IMR-90 (cell line): Measurements from ENCODE around the gene CLEC4M. TPM values are rescaled to one million over a fixed set of nuclear protein-coding genes. Genes with fewer than 3 reads are reported as not detected.
"Not testable (repeated sequence)": the region's sequence is repeated elsewhere in the genome, so short reads cannot be mapped to it uniquely, and the experiment has no call there.

Source experiments
- ATAC-seq: fragments of 200-7000 bp; cut with Tn5 transposase; 2 replicates; pipeline ENCODE4 v1.9.1; 2020; ENCODE audit warnings: low read depth, mild to moderate bottlenecking, moderate library complexity
- BruUV-seq: library from RNA; stranded (reverse); fragments of 400-500 nt; replicated peaks from 2 replicates; lab custom pipeline; 2021; lab: Mats Ljungman, UMichigan
- CTCF ChIA-PET: fragments of 300-600 bp; formaldehyde crosslinking; extraction: SDS; loops from one replicate; lab custom pipeline; 2021; ENCODE audit warnings: antibody characterized with exemption; lab: Yijun Ruan, JAX
- POLR2A ChIA-PET: fragments of 300-600 bp; sonication (Branson Sonifier 250); formaldehyde crosslinking; loops from one replicate; lab custom pipeline; 2022; ENCODE audit warnings: antibody characterized with exemption; ENCODE audit not compliant: unreplicated experiment; lab: Charles Lee
- DNase-seq: peaks from one replicate; pipeline ENCODE4 v3.0.0; 2013
- H2AFZ ChIP-seq: replicated peaks from 2 replicates; pipeline ENCODE3; 2013; ENCODE audit warnings: low read length, mild to moderate bottlenecking; ENCODE audit not compliant: poor library complexity
- H2AK5ac ChIP-seq: 2 replicates; pipeline ENCODE4 v1.6.1; 2013; ENCODE audit warnings: low read depth, low read length, inconsistent platforms
- H2AK9ac ChIP-seq: replicated peaks from 2 replicates; pipeline ENCODE3; 2013; ENCODE audit warnings: mild to moderate bottlenecking, low read depth, low read length, moderate library complexity; ENCODE audit not compliant: poor library complexity
- H2BK120ac ChIP-seq: 2 replicates; pipeline ENCODE4 v1.6.1; 2013; ENCODE audit warnings: low read depth, low read length, inconsistent platforms
- H2BK15ac ChIP-seq: 3 replicates; pipeline ENCODE4 v1.6.1; 2013; ENCODE audit warnings: low read depth, low read length, inconsistent platforms
- H2BK20ac ChIP-seq: 2 replicates; pipeline ENCODE4 v1.6.1; 2013; ENCODE audit warnings: low read depth, mild to moderate bottlenecking, inconsistent platforms, low read length, moderate library complexity
- H2BK5ac ChIP-seq: 2 replicates; pipeline ENCODE4 v1.6.1; 2013; ENCODE audit warnings: mild to moderate bottlenecking, low read depth, low read length, inconsistent platforms; ENCODE audit not compliant: poor library complexity, severe bottlenecking
- H3K14ac ChIP-seq: replicated peaks from 2 replicates; pipeline ENCODE4 v1.6.1; 2013; ENCODE audit warnings: low read depth, low read length, inconsistent platforms
- H3K18ac ChIP-seq: 2 replicates; pipeline ENCODE4 v1.6.1; 2013; ENCODE audit warnings: low read depth, low read length, control low read depth
- H3K23ac ChIP-seq: 2 replicates; pipeline ENCODE4 v1.6.1; 2013; ENCODE audit warnings: low read depth, low read length, inconsistent platforms
- H3K27ac ChIP-seq: 2 replicates; pipeline ENCODE4 v1.5.1; 2013; ENCODE audit warnings: mild to moderate bottlenecking, control low read depth, low read length; ENCODE audit not compliant: insufficient read depth
- H3K27me3 ChIP-seq: 2 replicates; pipeline ENCODE4 v1.6.1; 2013; ENCODE audit warnings: low read length; ENCODE audit not compliant: control insufficient read depth, insufficient read depth
- H3K36me3 ChIP-seq: 2 replicates; pipeline ENCODE4 v1.6.1; 2013; ENCODE audit warnings: low read length, mixed read lengths; ENCODE audit not compliant: control insufficient read depth, insufficient read depth
- H3K4ac ChIP-seq: 2 replicates; pipeline ENCODE4 v1.6.1; 2013; ENCODE audit warnings: low read depth, low read length, inconsistent platforms
- H3K4me1 ChIP-seq: 2 replicates; pipeline ENCODE4 v1.6.1; 2013; ENCODE audit warnings: low read length, mixed read lengths; ENCODE audit not compliant: control insufficient read depth, insufficient read depth
- H3K4me2 ChIP-seq: 2 replicates; pipeline ENCODE4 v1.6.1; 2013; ENCODE audit warnings: low read depth, mild to moderate bottlenecking, control low read depth, low read length, moderate library complexity
- H3K4me3 ChIP-seq: 2 replicates; pipeline ENCODE4 v1.5.1; 2013; ENCODE audit warnings: low read depth, mild to moderate bottlenecking, control low read depth, low read length, moderate library complexity; ENCODE audit not compliant: insufficient read depth
- H3K56ac ChIP-seq: 2 replicates; pipeline ENCODE4 v1.6.1; 2013; ENCODE audit warnings: low read length, inconsistent platforms; ENCODE audit not compliant: insufficient read depth; ENCODE audit errors: extremely low read depth
- H3K79me1 ChIP-seq, 2 experiments: 2 replicates each; pipeline ENCODE4 v1.6.1; 2013; ENCODE audit warnings: low read length in 2 of 2, inconsistent platforms in 1 of 2, low read depth in 1 of 2
- H3K9ac ChIP-seq: 2 replicates; pipeline ENCODE4 v1.6.1; 2013; ENCODE audit warnings: low read depth, low read length, control low read depth
- H3K9me1 ChIP-seq: 2 replicates; pipeline ENCODE4 v1.6.1; 2013; ENCODE audit warnings: low read length, inconsistent platforms; ENCODE audit not compliant: insufficient read depth
- H3K9me3 ChIP-seq: 2 replicates; pipeline ENCODE4 v1.6.1; 2013; ENCODE audit warnings: low read length; ENCODE audit not compliant: control insufficient read depth, insufficient read depth
- H4K20me1 ChIP-seq: 2 replicates; pipeline ENCODE4 v1.6.1; 2013; ENCODE audit warnings: low read length, inconsistent platforms; ENCODE audit not compliant: insufficient read depth
- H4K5ac ChIP-seq: 2 replicates; pipeline ENCODE4 v1.6.1; 2013; ENCODE audit warnings: mild to moderate bottlenecking, low read depth, low read length, control low read depth
- H4K8ac ChIP-seq, 2 experiments: 2 replicates each; pipeline ENCODE4 v1.6.1; 2013; ENCODE audit warnings: low read depth in 2 of 2, low read length in 2 of 2, control low read depth in 1 of 2, inconsistent platforms in 1 of 2
- H4K91ac ChIP-seq: 2 replicates; pipeline ENCODE4 v1.6.1; 2013; ENCODE audit warnings: low read depth, low read length, inconsistent platforms; ENCODE audit not compliant: insufficient read depth
- WGBS, 2 experiments: methylation state at CpG; one replicate each; pipeline versions ENCODE4 v1.1.5 to v1.1.7; 2013; ENCODE audit warnings: missing lambda C conversion rate in 2 of 2; ENCODE audit not compliant: insufficient read length in 1 of 2; ENCODE audit errors: extremely low coverage in 2 of 2; 5-methylcytosine and 5-hydroxymethylcytosine counted together
- dilution Hi-C: fragments of 300-500 bp; cut with HindIII; formaldehyde crosslinking; loops from one replicate; pipeline ENCODE4 v1.14.3; 2018; ENCODE audit warnings: low sequenced_read_pairs; ENCODE audit not compliant: unreplicated experiment
- in situ Hi-C: fragments of 300-500 bp; cut with MboI; formaldehyde crosslinking; loops from 3 replicates; pipeline ENCODE4 v1.14.3; 2019; ENCODE audit warnings: low sequenced_read_pairs, inconsistent platforms, mixed read lengths
- intact Hi-C: fragments of 100-400 bp; cut with micrococcal nuclease; formaldehyde crosslinking; loops from 2 replicates; pipeline ENCODE4 v1.10.0; 2022
- polyA plus RNA-seq, 3 experiments: library from polyadenylated mRNA; depleted of rRNA; stranded (reverse); fragments of >200 nt; gene quantifications; 2 replicates each; pipeline ENCODE4 v1.2.3, GENCODE V29; 2012; ENCODE audit warnings: low replicate concordance in 1 of 3
- total RNA-seq: library from RNA; depleted of rRNA; stranded (reverse); fragments of >200 nt; gene quantifications from 2 replicates; pipeline ENCODE4 v1.2.3, GENCODE V29; 2012

Gene CLEC4M
- total and polyA plus RNA-seq, 2 of the 4 experiments (the other 2 are of a cell fraction): not detected

DNA sequence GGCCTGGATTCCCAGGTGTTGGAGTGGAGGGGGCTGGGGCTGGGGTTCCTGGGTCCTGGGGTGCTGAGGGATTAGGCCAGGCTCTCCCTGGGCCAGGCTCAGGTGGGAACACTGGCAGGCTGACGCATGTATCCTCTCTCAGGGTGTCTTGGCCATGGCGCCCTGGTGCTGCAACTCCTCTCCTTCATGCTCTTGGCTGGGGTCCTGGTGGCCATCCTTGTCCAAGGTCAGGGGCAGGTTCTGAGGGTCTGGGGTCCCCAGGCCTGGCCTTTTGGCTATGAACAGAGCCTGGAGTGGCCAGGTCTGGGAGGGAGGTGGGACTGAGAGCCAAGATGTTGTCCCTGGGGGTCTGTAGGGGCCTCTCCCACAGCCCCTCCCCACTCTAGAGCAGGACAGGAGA is 2.0 kb downstream of the CLEC4M start:
- CTCF ChIA-PET, H4K8ac ChIP-seq, BruUV-seq, H3K4me1 ChIP-seq, H3K14ac ChIP-seq, H3K23ac ChIP-seq, H3K4me2 ChIP-seq, intact Hi-C loops, H2BK20ac ChIP-seq, H3K18ac ChIP-seq, H3K27me3 ChIP-seq, H3K36me3 ChIP-seq, H3K4ac ChIP-seq, H2AK9ac ChIP-seq, H4K20me1 ChIP-seq, H4K91ac ChIP-seq, H3K79me1 ChIP-seq, H3K9ac ChIP-seq, H3K4me3 ChIP-seq, H4K5ac ChIP-seq, H2AK5ac ChIP-seq, ATAC-seq, H3K27ac ChIP-seq, H3K9me3 ChIP-seq, H2BK5ac ChIP-seq, H2BK120ac ChIP-seq, H3K56ac ChIP-seq, H2BK15ac ChIP-seq, H3K9me1 ChIP-seq, in situ Hi-C loops, POLR2A ChIA-PET, DNase-seq, dilution Hi-C loops, H2AFZ ChIP-seq: not testable (repeated sequence)
- 100% methylated on average over 1 of the region's 2 CpGs; no CpG with 5 or more reads in 1 of the 2 experiments for WGBS, 2 experiments
